GM12865 (cell line): ENCODE data around the gene WLS.
"Not testable (repeated sequence)": the region's sequence is repeated elsewhere in the genome, so short reads cannot be mapped to it uniquely, and the experiment has no call there.

Experiments used
- DNase-seq: peaks from one replicate; pipeline ENCODE4 v3.0.0; 2010; ENCODE audit warnings: low read depth
- H3K4me3 ChIP-seq: 2 replicates; pipeline ENCODE4 v1.5.1; 2011; ENCODE audit warnings: mild to moderate bottlenecking, low read depth, low read length, control low read depth
- TF ChIP-seq, protein P1 (sequence below): IDR thresholded peaks from 2 replicates; pipeline ENCODE4 v1.5.1; 2011; ENCODE audit warnings: low read length, control low read depth, low read depth, inconsistent platforms; ENCODE audit not compliant: insufficient read depth; ENCODE audit errors: missing control alignments

The WLS gene

DNA sequence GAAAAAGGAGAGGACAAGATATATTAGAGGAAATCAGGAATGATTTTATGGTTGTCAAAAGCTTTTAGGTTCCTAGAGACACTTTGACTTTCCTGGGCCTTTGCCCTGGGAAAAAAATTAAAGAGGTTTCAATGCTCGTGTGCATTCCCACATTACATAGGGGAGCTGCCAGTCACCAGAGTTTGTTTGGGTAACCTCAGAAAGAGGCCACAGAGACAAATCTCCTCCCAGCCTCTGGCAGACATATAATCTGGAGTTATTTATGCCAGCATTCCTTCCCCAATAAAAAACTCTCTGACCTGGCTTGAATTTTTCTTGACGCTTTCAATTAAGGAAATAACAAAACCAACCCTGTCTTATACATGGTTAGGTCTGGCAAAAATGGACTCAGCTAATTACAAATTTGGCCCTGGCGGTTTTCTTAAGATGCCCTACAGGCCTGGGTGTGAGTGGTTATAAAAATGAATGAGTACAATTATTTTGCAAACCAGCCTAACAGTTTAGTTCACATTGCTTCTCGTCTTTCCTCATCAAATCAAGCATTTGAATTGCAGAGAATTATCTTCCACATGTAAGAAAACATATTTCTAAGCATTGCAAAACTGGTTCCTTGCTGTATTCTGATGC is 63.7 kb downstream of the WLS start:
- no peak for DNase-seq
- TF ChIP-seq, protein P1, sequence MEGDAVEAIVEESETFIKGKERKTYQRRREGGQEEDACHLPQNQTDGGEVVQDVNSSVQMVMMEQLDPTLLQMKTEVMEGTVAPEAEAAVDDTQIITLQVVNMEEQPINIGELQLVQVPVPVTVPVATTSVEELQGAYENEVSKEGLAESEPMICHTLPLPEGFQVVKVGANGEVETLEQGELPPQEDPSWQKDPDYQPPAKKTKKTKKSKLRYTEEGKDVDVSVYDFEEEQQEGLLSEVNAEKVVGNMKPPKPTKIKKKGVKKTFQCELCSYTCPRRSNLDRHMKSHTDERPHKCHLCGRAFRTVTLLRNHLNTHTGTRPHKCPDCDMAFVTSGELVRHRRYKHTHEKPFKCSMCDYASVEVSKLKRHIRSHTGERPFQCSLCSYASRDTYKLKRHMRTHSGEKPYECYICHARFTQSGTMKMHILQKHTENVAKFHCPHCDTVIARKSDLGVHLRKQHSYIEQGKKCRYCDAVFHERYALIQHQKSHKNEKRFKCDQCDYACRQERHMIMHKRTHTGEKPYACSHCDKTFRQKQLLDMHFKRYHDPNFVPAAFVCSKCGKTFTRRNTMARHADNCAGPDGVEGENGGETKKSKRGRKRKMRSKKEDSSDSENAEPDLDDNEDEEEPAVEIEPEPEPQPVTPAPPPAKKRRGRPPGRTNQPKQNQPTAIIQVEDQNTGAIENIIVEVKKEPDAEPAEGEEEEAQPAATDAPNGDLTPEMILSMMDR = no peak
- H3K4me3 ChIP-seq = no peak overlapping the region

DNA sequence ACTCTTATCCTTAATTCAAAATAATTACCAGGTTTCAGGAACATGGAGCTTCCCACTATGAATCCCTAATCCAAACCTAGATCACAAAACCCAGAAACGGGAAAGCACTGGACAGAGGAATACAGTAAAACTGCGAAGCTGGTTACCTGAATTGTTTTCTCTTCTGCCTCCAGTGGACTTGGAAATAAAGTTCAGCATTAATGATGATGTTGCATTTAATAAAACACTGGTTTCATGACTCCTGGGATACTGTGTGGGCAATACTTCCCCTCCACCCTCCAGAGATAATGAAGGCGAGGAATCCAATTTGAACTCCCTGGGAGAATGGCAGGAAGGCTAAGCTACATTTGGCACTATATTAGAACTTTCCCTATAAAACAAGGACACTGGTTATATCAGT is 65.1 kb downstream of the WLS start:
- no peak for DNase-seq
- H3K4me3 ChIP-seq = no peak overlapping the region
- TF ChIP-seq, protein P1 = no peak

DNA sequence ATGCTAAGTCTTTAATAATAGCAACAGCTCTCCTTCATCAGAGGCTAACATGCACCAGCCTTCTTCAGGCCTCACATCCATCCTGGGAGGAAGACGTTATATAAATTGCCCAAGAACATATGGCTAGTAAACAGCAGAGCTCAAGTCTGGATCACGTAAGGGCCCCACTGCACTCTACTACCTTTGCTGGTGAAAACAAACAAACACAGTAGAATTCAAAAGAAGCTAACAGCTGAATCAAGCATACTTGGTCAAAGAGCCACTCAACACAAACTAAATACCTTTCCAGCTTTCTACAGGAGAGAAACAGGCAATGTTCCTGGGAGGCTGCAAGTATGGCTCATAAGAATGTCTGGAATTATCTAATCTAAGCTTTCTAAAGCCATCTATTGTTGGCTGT is 66.0 kb downstream of the WLS start:
- DNase-seq = no peak
- H3K4me3 ChIP-seq = no peak overlapping the region
- TF ChIP-seq, protein P1 = no peak

DNA sequence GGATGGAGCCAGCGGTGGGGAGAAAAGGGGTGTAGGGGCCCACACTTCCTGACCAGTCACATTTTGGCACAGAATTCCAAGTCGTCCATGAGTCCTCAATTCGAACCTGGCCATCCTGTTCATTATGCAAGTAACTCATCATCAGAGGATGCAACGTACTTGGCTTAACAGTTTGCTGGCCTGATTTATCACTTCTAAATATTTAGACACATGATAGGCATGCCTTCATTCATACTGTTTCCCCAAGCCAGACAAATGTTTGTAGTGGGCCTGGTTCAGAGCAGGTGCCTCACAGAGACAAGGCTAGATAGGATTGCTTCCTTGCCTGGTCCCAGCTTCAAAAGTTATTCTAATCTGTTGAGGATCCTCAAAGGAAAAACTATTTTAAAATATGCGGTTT is 66.7 kb downstream of the WLS start:
- no peak for DNase-seq
- TF ChIP-seq, protein P1 = no peak

DNA sequence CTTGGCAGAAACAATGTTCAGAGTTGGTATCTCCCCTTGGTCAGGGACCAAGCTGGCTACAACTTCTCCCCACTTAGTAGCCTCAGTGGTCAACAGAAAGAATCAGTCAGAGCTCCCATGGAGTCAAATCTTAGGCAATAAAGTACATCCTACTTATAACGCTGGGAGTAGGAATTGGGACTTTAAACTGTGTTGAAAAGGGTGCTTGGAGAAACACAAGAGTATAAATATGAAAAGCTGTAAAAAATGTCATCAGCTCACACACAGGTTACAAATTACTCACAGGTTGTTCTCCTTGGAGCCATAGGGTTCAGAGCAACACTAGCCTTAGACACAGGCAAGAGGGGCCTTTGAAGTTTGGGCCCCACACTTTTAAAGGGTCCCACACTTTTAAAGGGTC is 67.4 kb downstream of the WLS start:
- no peak overlapping the region for H3K4me3 ChIP-seq
- no peak for DNase-seq
- TF ChIP-seq, protein P1 = no peak

More for the DNA sequence above, 66.7 kb downstream of the WLS start:
- H3K4me3 ChIP-seq = no peak overlapping the region

DNA sequence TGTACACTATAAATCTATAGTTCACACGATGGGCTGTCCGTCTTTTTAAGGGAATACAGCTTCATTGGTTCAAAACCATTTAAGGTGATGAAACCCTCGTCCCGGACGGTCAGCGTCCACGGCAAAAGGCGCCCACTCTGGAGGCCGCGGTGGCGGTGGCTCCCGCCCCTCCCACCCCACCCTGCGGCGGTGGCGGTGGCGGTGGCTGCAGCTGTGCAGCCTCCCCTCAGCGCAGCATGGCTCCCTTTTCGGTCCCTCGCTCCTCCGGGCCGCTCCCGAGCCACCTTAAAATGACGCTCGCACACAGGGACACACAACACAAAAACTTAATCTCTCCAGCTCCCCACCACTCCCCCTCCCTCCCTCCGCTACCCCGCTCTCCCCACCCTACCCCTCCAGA is 69.1 kb downstream of the WLS start:
- no peak overlapping the region for H3K4me3 ChIP-seq
- TF ChIP-seq, protein P1 = no peak
- DNase-seq = no peak

DNA sequence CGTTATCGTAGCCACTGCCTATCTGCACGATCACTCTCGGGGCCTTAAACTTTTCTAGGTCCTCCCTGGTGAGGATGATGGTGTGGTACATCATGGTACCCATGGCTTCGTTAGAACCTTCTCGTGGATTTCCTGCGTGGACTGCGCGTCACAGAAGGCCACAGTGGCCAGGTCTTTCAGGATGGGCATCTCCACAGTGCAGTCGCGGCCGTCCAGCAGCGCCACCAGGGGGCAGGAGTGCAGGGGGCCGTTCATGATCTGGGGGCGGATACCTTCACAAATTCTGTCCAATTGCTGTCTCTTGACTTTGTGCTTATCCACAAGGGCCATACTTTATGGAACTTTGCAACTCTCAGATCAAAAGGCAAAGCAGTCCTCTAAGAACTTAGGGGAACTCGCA is 69.6 kb downstream of the WLS start:
- DNase-seq = no peak
- H3K4me3 ChIP-seq = no peak overlapping the region
- TF ChIP-seq, protein P1 = peak; percentile 18

DNA sequence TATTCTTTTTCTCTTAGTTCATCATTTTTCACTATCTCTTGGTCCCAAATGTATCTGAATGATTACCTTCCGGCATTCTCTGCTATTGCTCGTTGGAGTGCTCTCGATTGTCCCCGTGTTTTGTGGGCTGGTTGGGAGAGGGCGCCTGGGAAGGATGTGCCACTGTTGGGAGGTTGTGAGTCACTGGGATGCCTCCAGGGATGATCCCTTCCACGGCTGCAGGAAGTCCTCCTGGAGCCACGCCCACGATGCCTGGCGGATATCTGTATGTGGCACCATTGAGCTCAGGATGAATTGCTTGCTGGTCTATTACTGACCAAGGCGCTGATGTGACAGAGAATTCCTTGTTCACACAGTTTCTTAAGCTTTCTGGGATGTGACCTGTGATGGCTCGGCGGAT is 70.7 kb downstream of the WLS start:
- H3K4me3 ChIP-seq, DNase-seq: not testable (repeated sequence)

DNA sequence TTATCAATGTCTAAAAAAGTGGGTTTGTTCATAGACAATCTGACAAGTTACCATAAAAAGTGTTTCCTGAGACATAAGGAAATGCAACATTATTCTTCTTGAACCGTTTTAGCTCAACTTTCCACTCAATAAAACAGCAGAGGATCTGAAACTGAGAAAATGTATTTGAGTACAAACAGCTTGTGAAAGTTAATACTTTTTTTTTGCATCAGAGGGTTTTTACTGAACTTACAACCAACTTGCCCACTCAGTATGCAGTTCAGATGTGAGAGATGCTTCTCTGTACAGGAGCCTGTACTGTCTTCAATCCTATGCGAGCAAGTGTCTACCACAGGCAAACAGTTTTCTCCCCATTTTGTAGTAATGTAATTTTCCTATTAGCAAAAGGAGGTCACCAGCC is 71.4 kb downstream of the WLS start:
- H3K4me3 ChIP-seq = not testable (repeated sequence)
- peak; percentile 45 for DNase-seq
